ENCODE results near the gene FAM204A.

FAM204A gene

GRCh38 chr10:118258285-118258684, 83.8 kb downstream of the FAM204A start:
- Histone ChIP-seq H3K9me3 (replicated peaks; ENCODE audit: insufficient read depth, low read length) (no peaks in the 10 kb centered on the region), H3K79me2 (ENCODE audit: low read length) (no peaks in the 10 kb centered on the region), H3K27me3 (replicated peaks; ENCODE audit: insufficient read depth, low read length) (no peaks in the 10 kb centered on the region), H4K20me1 (ENCODE audit: insufficient read depth, low read length) (no peaks in the 10 kb centered on the region), H3K4me2 (ENCODE audit: low read depth, low read length) (no peak overlapping the region), H3K4me1 (ENCODE audit: low read length) (no peaks in the 10 kb centered on the region), H3K4me3 (ENCODE audit: low read length) (no peak overlapping the region), H3K9ac (ENCODE audit: low read length) (no peak overlapping the region), H2AFZ (ENCODE audit: low read length) (no peak overlapping the region), H3K9me2 (replicated peaks; ENCODE audit: insufficient read depth, low read length) (no peaks in the 10 kb centered on the region), H3F3A (ENCODE audit: insufficient read depth, low read length) (no peaks in the 10 kb centered on the region), H3K27ac (ENCODE audit: low read length) (no peak overlapping the region), H3K36me3 (replicated peaks; ENCODE audit: insufficient read depth, low read length) (no peaks in the 10 kb centered on the region)
- no peak for DNase-seq
- TF ChIP-seq CTCF (IDR thresholded peaks at IDR 0.05; ENCODE audit: low read length), result no peak
- TF ChIP-seq EZH2 (optimal IDR thresholded peaks at IDR 0.05; ENCODE audit: low read depth, low read length), result no peak
- TF ChIP-seq EZH2phosphoT487 (IDR thresholded peaks at IDR 0.05; ENCODE audit: low read length), result no peak

GRCh38 chr10:118256825-118257570, 85.1 kb downstream of the FAM204A start:
- H2AFZ ChIP-seq (ENCODE audit: low read length), result no peak overlapping the region
- H3K4me1 ChIP-seq (ENCODE audit: low read length), result no peaks in the 10 kb centered on the region
- H3K36me3 ChIP-seq (replicated peaks; ENCODE audit: insufficient read depth, low read length), result no peaks in the 10 kb centered on the region
- H4K20me1 ChIP-seq (ENCODE audit: insufficient read depth, low read length), result no peaks in the 10 kb centered on the region
- no peak overlapping the region for H3K4me2 ChIP-seq (ENCODE audit: low read depth, low read length)
- no peaks in the 10 kb centered on the region for H3K27me3 ChIP-seq (replicated peaks; ENCODE audit: insufficient read depth, low read length)
- H3F3A ChIP-seq (ENCODE audit: insufficient read depth, low read length), result no peaks in the 10 kb centered on the region
- TF ChIP-seq EZH2phosphoT487 (IDR thresholded peaks at IDR 0.05; ENCODE audit: low read length), result no peak
- TF ChIP-seq CTCF (IDR thresholded peaks at IDR 0.05; ENCODE audit: low read length), result no peak
- no peak for TF ChIP-seq EZH2 (optimal IDR thresholded peaks at IDR 0.05; ENCODE audit: low read depth, low read length)
- no peak overlapping the region for H3K27ac ChIP-seq (ENCODE audit: low read length)
- no peak for DNase-seq
- H3K9me2 ChIP-seq (replicated peaks; ENCODE audit: insufficient read depth, low read length), result no peaks in the 10 kb centered on the region
- H3K9ac ChIP-seq (ENCODE audit: low read length), result no peak overlapping the region
- H3K9me3 ChIP-seq (replicated peaks; ENCODE audit: insufficient read depth, low read length), result no peaks in the 10 kb centered on the region
- no peaks in the 10 kb centered on the region for H3K79me2 ChIP-seq (ENCODE audit: low read length)
- H3K4me3 ChIP-seq (ENCODE audit: low read length), result no peak overlapping the region

GRCh38 chr10:118256209-118256608, 85.9 kb downstream of the FAM204A start:
- Histone ChIP-seq H3K9me2 (replicated peaks; ENCODE audit: insufficient read depth, low read length) (no peaks in the 10 kb centered on the region), H3K27me3 (replicated peaks; ENCODE audit: insufficient read depth, low read length) (no peaks in the 10 kb centered on the region), H3K4me1 (ENCODE audit: low read length) (no peaks in the 10 kb centered on the region), H3K4me3 (ENCODE audit: low read length) (no peak overlapping the region), H3K79me2 (ENCODE audit: low read length) (no peaks in the 10 kb centered on the region), H2AFZ (ENCODE audit: low read length) (no peak overlapping the region), H3K9me3 (replicated peaks; ENCODE audit: insufficient read depth, low read length) (no peaks in the 10 kb centered on the region), H3K36me3 (replicated peaks; ENCODE audit: insufficient read depth, low read length) (no peaks in the 10 kb centered on the region), H3K4me2 (ENCODE audit: low read depth, low read length) (no peak overlapping the region), H3K9ac (ENCODE audit: low read length) (no peak overlapping the region), H4K20me1 (ENCODE audit: insufficient read depth, low read length) (no peaks in the 10 kb centered on the region), H3F3A (ENCODE audit: insufficient read depth, low read length) (no peaks in the 10 kb centered on the region), H3K27ac (ENCODE audit: low read length) (no peak overlapping the region)
- TF ChIP-seq EZH2phosphoT487 (IDR thresholded peaks at IDR 0.05; ENCODE audit: low read length), result no peak
- TF ChIP-seq CTCF (IDR thresholded peaks at IDR 0.05; ENCODE audit: low read length), result no peak
- TF ChIP-seq EZH2 (optimal IDR thresholded peaks at IDR 0.05; ENCODE audit: low read depth, low read length), result no peak
- DNase-seq, result no peak

All from MM.1S (cell line).